Tibial nerve (tissue), 4 donors: Measurements from ENCODE around the gene SYN1. TPM values are rescaled to one million over a fixed set of nuclear protein-coding genes. Genes with fewer than 3 reads are reported as not detected.

Source experiments
- DNase-seq, 2 donors: peaks; one replicate each; pipeline ENCODE4 v3.0.0-alpha.2; 2019; ENCODE audit warnings: low spot score in 2 of 2
- H3K27ac ChIP-seq, 4 donors: fragments of 200-600 bp; sonication (generic) in 3 of 4; one replicate each; pipeline ENCODE4 v1.5.1; 2017 to 2019; ENCODE audit warnings: mild to moderate bottlenecking in 1 of 4
- H3K27me3 ChIP-seq, 2 donors: fragments of 200-600 bp; sonication (generic) in 1 of 2; one replicate each; pipeline versions ENCODE4 v1.5.1 to v1.6.0; 2017 to 2019
- H3K36me3 ChIP-seq, 3 donors: fragments of 200-600 bp; sonication (generic); one replicate each; pipeline ENCODE4 v1.5.1; 2018 to 2019
- H3K4me1 ChIP-seq, 4 donors: fragments of 200-600 bp; sonication (generic) in 3 of 4; one replicate each; pipeline ENCODE4 v1.5.1; 2017 to 2019
- H3K4me3 ChIP-seq, 4 donors: fragments of 200-600 bp; sonication (generic) in 3 of 4; one replicate each; pipeline ENCODE4 v1.5.1; 2017 to 2019; ENCODE audit warnings: mild to moderate bottlenecking in 1 of 4, moderate library complexity in 1 of 4
- H3K9me3 ChIP-seq, 4 donors: fragments of 200-600 bp; sonication (generic) in 3 of 4; one replicate each; pipeline ENCODE4 v1.5.1; 2017 to 2019
- CTCF ChIP-seq, 5 experiments: fragments of 200-600 bp in 3 of 5; fragments of 450-650 bp in 2 of 5; sonication (generic) in 3 of 5; IDR thresholded peaks; one replicate each; pipeline ENCODE4 v1.5.1; 2016 to 2019; ENCODE audit warnings: antibody characterized with exemption in 5 of 5, mild to moderate bottlenecking in 3 of 5, moderate library complexity in 2 of 5
- EP300 ChIP-seq, 2 donors: sonication (generic); formaldehyde crosslinking; IDR thresholded peaks; one replicate each; pipeline ENCODE4 v1.6.1; 2017; ENCODE audit warnings: antibody characterized with exemption in 2 of 2, mild to moderate bottlenecking in 1 of 2
- POLR2A ChIP-seq, 2 donors: fragments of 450-650 bp; IDR thresholded peaks; one replicate each; pipeline ENCODE4 v1.6.1; 2017; ENCODE audit warnings: antibody characterized with exemption in 2 of 2, mild to moderate bottlenecking in 2 of 2, moderate library complexity in 2 of 2
- WGBS, 2 donors: methylation state at CpG; one replicate each; pipeline ENCODE4 v1.1.5; 2018; 5-methylcytosine and 5-hydroxymethylcytosine counted together
- total RNA-seq, 4 donors: library from RNA; depleted of rRNA; stranded (reverse); fragments of >200 nt; gene quantifications; one replicate each; pipeline ENCODE4 v1.1.0, GENCODE V29; 2016

The SYN1 gene
- total RNA-seq, 4 donors from 2014 or later = 0.42 to 1.2 TPM; not detected in 2

GRCh38 chrX:47584714-47585113 is 34.9 kb downstream of the SYN1 start:
- no peak for DNase-seq
- peaks cover 0 to 33% (median 2%) of the 10 kb centered on the region in 4 donors for H3K4me1 ChIP-seq
- peak overlapping the region in 2 of 4 donors; percentile 93 to 95 for H3K27ac ChIP-seq
- no peak overlapping the region for H3K4me3 ChIP-seq
- no peaks in the 10 kb centered on the region for H3K27me3 ChIP-seq
- H3K9me3 ChIP-seq = no peaks in the 10 kb centered on the region
- H3K36me3 ChIP-seq = peaks cover 0 to 18% (median 0%) of the 10 kb centered on the region in 3 donors
- TF ChIP-seq EP300 (IDR thresholded peaks at IDR 0.05) (no peak), CTCF (IDR thresholded peaks at IDR 0.05) (no peak), POLR2A (IDR thresholded peaks at IDR 0.05) (no peak)
- 54 to 60% methylated on average over 6 of the region's 6 CpGs for WGBS, 2 donors

DNA sequence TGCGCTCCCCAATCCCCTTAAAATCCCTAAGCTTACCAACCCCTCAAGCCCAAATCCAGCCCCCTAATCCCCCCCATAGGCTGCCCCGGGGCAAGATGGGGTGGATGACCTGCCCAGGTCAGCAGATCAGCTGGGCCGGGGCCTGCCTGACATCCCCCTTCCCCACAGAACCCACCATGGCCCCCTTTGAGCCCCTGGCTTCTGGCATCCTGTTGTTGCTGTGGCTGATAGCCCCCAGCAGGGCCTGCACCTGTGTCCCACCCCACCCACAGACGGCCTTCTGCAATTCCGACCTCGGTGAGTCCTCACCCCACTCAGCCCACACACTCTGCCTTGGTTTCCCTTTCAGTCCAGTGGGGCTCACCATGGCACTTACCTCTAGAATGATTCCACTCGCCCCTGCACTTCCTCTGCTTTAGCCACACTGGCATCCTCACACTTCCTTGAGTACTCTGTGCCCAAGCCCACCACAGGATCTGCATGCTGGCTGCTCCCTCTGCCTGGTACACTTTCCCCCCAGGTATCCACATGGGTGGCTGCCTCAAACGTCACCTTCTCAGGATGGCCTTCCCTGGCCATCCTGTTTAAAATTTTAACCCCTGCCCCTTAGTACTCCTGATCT is 36.3 kb downstream of the SYN1 start:
- 46 to 53% methylated on average over 7 to 8 of the region's 8 CpGs for WGBS, 2 donors
- Histone ChIP-seq H3K4me1 (peaks cover 0 to 33% (median 2%) of the 10 kb centered on the region in 4 donors), H3K36me3 (peaks cover 0 to 18% (median 0%) of the 10 kb centered on the region in 3 donors), H3K4me3 (peak overlapping the region in 2 of 4 donors; percentile 35 to 60), H3K27me3 (no peaks in the 10 kb centered on the region), H3K9me3 (no peaks in the 10 kb centered on the region), H3K27ac (peak overlapping the region in 3 of 4 donors; percentile 81 to 95 (median 93))
- no peak for DNase-seq
- TF ChIP-seq CTCF (IDR thresholded peaks at IDR 0.05) = no peak
- TF ChIP-seq POLR2A (IDR thresholded peaks at IDR 0.05) = no peak
- TF ChIP-seq EP300 (IDR thresholded peaks at IDR 0.05) = no peak

DNA sequence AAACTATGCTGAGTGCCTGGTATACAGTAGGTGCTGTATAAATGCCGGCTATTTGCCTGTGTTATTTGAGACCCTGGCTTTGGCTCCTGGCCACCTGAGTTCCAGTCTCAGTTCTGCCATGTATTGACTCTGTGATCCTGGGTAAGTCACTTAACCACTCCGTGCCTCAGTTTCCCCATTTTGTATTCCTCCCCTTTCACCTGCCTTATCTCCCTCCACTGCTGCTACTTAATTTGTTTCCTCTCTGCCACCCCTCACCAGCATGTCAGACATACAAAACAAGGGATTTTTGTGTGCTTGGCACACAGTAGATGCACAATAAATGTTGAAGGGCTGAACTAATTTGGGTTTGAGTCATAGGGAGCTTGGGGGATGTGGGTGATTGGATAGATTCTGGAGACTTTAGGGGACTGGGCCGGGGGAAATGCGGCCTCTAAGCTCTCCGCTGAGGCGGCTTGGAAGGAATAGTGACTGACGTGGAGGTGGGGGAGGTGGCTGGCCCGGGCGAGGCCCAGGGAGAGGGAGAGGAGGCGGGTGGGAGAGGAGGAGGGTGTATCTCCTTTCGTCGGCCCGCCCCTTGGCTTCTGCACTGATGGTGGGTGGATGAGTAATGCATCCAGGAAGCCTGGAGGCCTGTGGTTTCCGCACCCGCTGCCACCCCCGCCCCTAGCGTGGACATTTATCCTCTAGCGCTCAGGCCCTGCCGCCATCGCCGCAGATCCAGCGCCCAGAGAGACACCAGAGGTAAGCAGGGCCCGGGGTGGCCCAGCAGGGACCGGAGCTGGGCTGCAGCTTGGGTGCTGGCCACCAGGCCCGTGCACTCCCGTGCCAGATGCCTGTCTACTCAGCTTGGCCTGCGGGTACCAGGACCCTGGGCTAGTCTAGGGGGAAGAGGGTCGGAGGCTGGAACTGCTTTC is 37.7 kb downstream of the SYN1 start, which contains the start of gene TIMP1:
Gene TIMP1, plus strand, starts transcription at position 706 of the 917 bp plus-strand sequence. CDS start 980 bp downstream, outside the sequence.
- peak within 1 kb of the TSS; percentile 35 to 60 (median 40) for H3K4me3 ChIP-seq
- peak; percentile 79 to 84 for DNase-seq
- H3K27ac ChIP-seq = peak within 1 kb of the TSS; percentile 73 to 95 (median 87)
- H3K27me3 ChIP-seq = no peaks in the 10 kb centered on the region
- TF ChIP-seq CTCF (IDR thresholded peaks at IDR 0.05) (peak in 1 of 5 experiments; percentile 20), EP300 (IDR thresholded peaks at IDR 0.05) (peak; percentile 26 to 84), POLR2A (IDR thresholded peaks at IDR 0.05) (peak in 1 of 2 donors; percentile 62)
- peaks cover 0 to 18% (median 0%) of the 10 kb centered on the region in 3 donors for H3K36me3 ChIP-seq
- no peaks in the 10 kb centered on the region for H3K9me3 ChIP-seq
- peaks cover 0 to 33% (median 2%) of the 10 kb centered on the region in 4 donors for H3K4me1 ChIP-seq
- 5 to 28% methylated on average over 20 to 28 of the region's 28 CpGs for WGBS, 2 donors

DNA sequence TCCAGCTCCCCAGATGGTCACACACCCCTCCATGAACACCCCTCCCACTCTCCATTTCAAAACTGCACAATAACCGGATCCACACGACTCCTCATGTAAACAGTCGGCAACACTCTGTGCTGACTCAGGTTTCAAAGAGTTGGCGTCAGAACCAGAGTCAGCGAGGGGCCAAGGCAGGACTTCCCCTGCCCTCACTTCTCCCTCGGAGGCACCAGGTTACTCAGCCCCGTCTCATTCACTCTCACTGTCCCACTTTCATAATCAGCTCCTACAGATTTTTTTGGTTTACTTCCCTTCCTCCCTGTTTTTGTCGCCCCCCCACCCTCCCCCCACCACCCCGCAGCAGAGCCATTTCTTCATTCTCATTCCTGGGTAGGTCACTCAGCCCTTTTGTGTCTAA is 40.1 kb downstream of the SYN1 start:
- H3K4me1 ChIP-seq = peaks cover 0 to 21% (median 2%) of the 10 kb centered on the region in 4 donors
- H3K9me3 ChIP-seq = no peaks in the 10 kb centered on the region
- DNase-seq = no peak
- no peak for TF ChIP-seq POLR2A (IDR thresholded peaks at IDR 0.05)
- TF ChIP-seq EP300 (IDR thresholded peaks at IDR 0.05) = peak in 1 of 2 donors; percentile 7
- H3K27ac ChIP-seq = no peak overlapping the region
- no peaks in the 10 kb centered on the region for H3K36me3 ChIP-seq
- no peaks in the 10 kb centered on the region for H3K27me3 ChIP-seq
- H3K4me3 ChIP-seq = no peak overlapping the region
- WGBS, 2 donors = 61 to 74% methylated on average over 9 of the region's 9 CpGs

DNA sequence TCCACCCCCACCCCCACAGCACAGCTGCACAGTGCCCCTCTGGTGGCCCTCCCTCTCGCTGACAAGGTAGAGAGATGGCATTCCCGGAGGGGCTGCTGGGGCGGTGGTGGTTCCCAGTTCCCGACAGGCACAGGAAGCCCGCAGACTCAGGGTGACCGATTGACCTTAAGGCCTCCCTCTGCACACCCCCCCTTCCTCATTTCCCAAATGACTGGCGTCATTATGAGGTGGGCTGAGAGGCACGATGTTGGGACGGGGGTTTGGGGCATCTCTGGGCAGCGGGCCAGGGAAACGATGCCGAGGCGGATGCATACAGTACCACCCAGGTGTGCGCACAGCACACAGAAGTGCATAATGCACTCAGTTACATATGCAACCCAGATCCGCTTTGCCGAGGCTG is 41.0 kb downstream of the SYN1 start:
- Histone ChIP-seq H3K27ac (no peak overlapping the region), H3K4me3 (no peak overlapping the region), H3K36me3 (no peaks in the 10 kb centered on the region), H3K4me1 (peaks cover 0 to 23% (median under 1%) of the 10 kb centered on the region in 4 donors), H3K27me3 (no peaks in the 10 kb centered on the region), H3K9me3 (no peaks in the 10 kb centered on the region)
- TF ChIP-seq CTCF (IDR thresholded peaks at IDR 0.05) (no peak), EP300 (IDR thresholded peaks at IDR 0.05) (no peak), POLR2A (IDR thresholded peaks at IDR 0.05) (no peak)
- WGBS, 2 donors = 41% methylated on average over 10 of the region's 16 CpGs; no CpG with 5 or more reads in 1 of the 2 donors
- no peak for DNase-seq
